ENCODE measurements around the gene ZNF185. TPM values are rescaled to one million over a fixed set of nuclear protein-coding genes. Genes with fewer than 3 reads are reported as not detected.

Gene ZNF185
- total RNA-seq, 1 donor from 2014 or later, result 17.9 TPM

- no peak for TF ChIP-seq CTCF (IDR thresholded peaks at IDR 0.05)
- Histone ChIP-seq H3K4me1 (no peaks in the 10 kb centered on the region), H3K27me3 (ENCODE audit: low read depth) (no peaks in the 10 kb centered on the region), H3K36me3 (peaks cover 18% of the 10 kb centered on the region), H3K9me3 (no peaks in the 10 kb centered on the region), H3K4me3 (no peak overlapping the region), H3K27ac (no peak overlapping the region)
- ATAC-seq (no peak), DNase-seq (no peak)
- intact Hi-C loops (cut with DNase I), result no loop called here
These were observed 24.5 kb upstream of the ZNF185 start for GRCh38 chrX:152873361-152873760.

- Histone ChIP-seq H3K4me1 (no peaks in the 10 kb centered on the region), H3K4me3 (no peak overlapping the region), H3K9me3 (no peaks in the 10 kb centered on the region), H3K27me3 (ENCODE audit: low read depth) (no peaks in the 10 kb centered on the region), H3K36me3 (no peaks in the 10 kb centered on the region), H3K27ac (no peak overlapping the region)
- DNase-seq (no peak), ATAC-seq (no peak)
- intact Hi-C loops (cut with DNase I), result no loop called here
- TF ChIP-seq CTCF (IDR thresholded peaks at IDR 0.05), result no peak
These were observed 20.7 kb upstream of the ZNF185 start for GRCh38 chrX:152876931-152877840.

- intact Hi-C loops (cut with DNase I), result no loop called here
- Histone ChIP-seq H3K27ac (no peak overlapping the region), H3K4me3 (no peak overlapping the region), H3K36me3 (no peaks in the 10 kb centered on the region), H3K9me3 (no peaks in the 10 kb centered on the region), H3K4me1 (no peaks in the 10 kb centered on the region), H3K27me3 (ENCODE audit: low read depth) (no peaks in the 10 kb centered on the region)
- no peak for TF ChIP-seq CTCF (IDR thresholded peaks at IDR 0.05)
- no peak for ATAC-seq
- no peak for DNase-seq
These were observed 18.7 kb upstream of the ZNF185 start for GRCh38 chrX:152878976-152879755.

- Histone ChIP-seq H3K4me3 (no peak overlapping the region), H3K36me3 (no peaks in the 10 kb centered on the region), H3K4me1 (no peaks in the 10 kb centered on the region), H3K27ac (no peak overlapping the region), H3K27me3 (ENCODE audit: low read depth) (no peaks in the 10 kb centered on the region), H3K9me3 (no peaks in the 10 kb centered on the region)
- DNase-seq, result no peak
- intact Hi-C loops (cut with DNase I), result no loop called here
- ATAC-seq, result no peak
- no peak for TF ChIP-seq CTCF (IDR thresholded peaks at IDR 0.05)
These were observed 16.6 kb upstream of the ZNF185 start for GRCh38 chrX:152881289-152881688.

GRCh38 chrX:152884171-152884570 lies 13.7 kb upstream of the ZNF185 start:
- intact Hi-C loops (cut with DNase I), result no loop called here

More at GRCh38 chrX:152884171-152884570, 13.7 kb upstream of the ZNF185 start:
- ATAC-seq (no peak), DNase-seq (no peak)
- TF ChIP-seq CTCF (IDR thresholded peaks at IDR 0.05), result no peak
- H3K27me3 ChIP-seq (ENCODE audit: low read depth), result no peaks in the 10 kb centered on the region
- no peaks in the 10 kb centered on the region for H3K9me3 ChIP-seq
- H3K4me1 ChIP-seq, result no peaks in the 10 kb centered on the region
- no peak overlapping the region for H3K4me3 ChIP-seq
- H3K36me3 ChIP-seq, result no peaks in the 10 kb centered on the region
- H3K27ac ChIP-seq, result no peak overlapping the region

All from lower lobe of right lung (tissue), 2 donors.